Activated T-helper 9 cell treated with anti-CD3 and anti-CD28 coated beads, Interleukin-2, amount 50 U/mL, for 16 hours (primary cell): ENCODE data around the gene CEP295NL.
A peak's percentile ranks its signal among the peaks of the same experiment; 100 is the strongest.

Source experiments
- DNase-seq: peaks from one replicate; pipeline ENCODE4 v3.0.0-alpha.2; 2020; ENCODE audit warnings: low read depth

CEP295NL gene

DNA sequence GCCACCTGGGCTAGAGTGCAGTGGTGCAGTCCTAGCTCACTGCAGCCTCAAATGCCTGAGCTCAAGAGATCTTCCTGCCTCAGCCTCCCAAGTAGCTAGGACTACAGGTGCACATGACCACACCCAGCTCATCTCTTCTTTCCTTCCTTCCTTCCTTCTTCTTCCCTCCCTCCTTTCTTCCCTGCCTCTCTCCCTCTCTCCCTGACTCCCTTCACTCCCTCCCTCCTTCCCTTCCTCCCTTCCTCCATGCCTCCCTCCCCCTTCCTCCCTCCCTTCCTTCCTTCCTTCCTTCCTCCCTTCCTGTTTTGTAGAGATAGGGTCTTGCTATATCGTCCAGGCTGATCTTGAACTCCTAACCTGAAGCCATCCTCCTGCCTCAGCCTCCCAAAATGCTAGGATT lies 38.9 kb downstream of the CEP295NL start:
- no peak for DNase-seq

DNA sequence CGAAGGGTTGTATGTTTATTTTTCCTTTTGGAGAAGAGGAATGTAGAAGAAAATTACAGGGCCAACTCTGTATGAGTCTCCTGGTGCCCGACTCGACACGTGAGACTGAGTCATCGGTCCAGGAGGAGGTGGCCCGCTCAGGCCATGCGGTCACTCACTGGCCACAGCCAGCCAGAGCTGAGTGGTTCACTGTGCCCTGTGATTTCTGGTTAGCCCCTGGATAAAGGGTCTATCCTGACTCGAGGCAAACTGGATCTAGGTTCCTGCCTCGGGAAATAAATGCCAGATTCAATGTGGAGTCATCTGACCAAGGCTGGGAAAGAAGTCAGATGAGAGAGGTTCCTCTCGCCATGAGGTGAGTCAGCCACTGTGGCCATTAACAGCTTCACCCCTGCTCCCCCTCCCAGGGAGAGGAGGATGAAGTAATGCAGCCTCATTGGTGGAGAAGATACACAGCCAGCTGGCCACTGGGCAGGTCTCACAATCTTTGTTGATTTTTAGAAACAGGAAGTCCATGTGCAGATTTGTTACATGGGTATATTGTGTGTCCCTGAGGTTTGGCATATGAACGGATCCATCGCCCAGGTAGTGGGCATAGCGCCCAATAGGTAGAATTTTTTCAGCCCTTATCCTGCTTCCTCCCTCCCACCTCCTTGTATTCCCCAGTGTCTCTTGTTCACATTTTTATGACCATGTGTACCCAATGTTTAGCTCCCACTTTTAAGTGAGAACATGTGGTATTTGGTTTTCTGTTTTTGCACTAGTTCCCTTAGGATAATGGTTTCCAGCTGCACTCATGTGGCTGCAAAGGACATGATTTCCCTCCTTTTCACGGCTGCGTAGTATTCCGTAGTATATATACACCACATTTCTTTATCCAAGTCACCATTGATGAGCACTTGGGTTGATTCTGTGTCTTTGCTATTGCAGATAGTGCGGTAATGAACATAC lies 40.7 kb downstream of the CEP295NL start:
- no peak for DNase-seq

DNA sequence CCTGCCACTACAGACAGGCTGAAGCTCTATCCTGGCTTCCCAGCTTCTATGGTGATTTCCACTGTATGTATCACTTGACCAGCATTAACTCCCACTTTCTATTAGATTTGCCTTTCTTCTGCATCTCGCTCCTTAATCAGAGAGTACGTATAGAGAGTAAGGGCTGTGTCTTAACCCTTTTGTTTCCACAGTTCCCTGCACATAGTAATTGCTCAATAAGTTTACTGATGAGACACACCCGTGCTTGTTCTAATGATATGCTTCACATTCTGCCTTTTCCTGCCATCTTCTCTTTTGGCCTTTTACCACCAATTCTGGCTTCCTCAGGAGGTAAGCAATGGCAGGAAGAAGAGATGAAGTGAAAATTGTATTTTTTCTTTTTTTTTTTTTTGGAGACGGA lies 41.8 kb downstream of the CEP295NL start:
- DNase-seq = no peak

DNA sequence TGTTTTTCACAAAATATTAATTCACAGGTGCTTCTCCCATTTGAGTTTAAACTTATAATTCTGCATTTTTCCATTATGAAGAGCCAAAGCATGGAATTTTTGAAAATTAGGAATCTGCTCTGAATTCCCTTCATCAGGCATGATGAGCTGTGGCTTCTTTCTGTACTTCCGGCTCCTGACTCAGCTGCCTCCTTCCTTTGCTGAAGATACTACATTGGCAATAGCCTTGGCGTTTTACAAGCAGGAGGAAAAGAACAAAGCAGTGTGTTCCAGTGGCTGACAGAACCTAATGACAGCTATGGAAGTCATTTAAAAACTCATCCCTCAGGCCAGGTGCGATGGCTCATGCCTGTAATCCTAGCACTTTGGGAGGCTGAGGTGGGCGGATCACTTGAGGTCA lies 44.0 kb downstream of the CEP295NL start:
- DNase-seq = no peak

DNA sequence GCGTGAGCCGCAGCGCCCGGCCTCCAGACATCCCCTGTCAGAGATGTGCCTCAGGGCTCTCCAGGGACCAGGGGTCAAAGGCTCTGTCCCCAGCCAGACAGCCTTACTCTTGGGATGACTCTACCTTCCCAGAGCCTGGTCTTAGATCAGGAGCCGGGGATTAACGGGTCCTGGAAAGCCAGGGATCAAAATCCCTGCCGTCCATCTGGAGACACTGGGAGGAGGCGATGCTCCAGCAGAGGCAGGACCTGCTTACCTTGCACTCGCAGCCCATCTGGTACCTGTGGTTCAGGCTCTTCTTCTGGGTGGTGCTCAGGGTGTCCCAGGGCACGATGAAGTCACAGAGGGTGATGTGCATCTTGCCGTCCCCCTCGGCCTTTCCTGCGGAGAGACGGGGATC lies 45.7 kb downstream of the CEP295NL start:
- DNase-seq = no peak

DNA sequence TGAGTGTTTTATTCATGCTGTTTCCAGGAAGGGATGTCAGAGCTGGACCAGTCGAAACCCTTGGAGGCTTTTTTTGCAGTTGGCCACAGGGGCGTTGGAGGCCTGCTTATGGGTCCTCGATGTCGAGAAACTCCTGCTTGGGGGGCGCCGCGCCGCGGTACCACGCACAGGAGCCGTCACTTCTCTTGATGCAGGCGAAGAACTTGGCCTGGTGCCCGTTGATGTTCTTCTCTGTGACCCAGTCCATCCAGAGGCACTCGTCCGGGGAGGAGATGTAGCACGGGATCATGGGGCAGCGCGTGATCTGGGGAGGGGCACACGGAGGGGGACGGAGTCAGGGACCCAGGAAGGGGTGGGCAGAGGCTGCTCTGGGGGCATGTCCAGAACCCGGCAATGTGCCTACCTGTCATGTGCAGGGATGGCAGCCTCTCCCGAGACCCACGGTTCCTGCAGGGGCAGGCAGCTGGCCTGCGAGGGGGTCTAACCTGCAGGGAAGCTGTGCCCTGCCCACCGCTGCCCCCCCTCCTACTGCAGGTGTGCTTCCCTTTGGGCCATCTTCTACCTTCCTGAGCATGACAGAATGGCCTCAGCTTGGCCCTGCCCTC lies 47.3 kb downstream of the CEP295NL start:
- no peak for DNase-seq

DNA sequence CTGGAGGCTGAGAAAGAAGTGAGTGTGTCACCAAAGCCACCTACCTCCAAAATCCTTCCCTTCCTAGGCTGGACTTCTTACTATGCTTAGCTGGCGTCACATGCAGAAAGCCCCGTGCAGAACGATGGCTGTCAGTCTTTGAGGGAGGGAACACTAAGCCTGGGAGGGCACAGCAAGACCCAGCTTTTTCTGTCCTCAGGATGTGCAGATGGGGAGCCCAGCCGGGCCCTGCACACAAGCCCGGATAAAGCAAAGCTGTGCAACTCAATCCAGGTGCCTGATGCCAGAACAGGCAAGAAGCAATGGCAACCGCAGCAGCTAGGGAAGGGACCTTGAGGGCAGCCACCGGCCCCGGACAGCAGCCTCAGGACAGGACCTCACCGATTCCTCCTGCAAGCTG lies 48.5 kb downstream of the CEP295NL start:
- no peak for DNase-seq

DNA sequence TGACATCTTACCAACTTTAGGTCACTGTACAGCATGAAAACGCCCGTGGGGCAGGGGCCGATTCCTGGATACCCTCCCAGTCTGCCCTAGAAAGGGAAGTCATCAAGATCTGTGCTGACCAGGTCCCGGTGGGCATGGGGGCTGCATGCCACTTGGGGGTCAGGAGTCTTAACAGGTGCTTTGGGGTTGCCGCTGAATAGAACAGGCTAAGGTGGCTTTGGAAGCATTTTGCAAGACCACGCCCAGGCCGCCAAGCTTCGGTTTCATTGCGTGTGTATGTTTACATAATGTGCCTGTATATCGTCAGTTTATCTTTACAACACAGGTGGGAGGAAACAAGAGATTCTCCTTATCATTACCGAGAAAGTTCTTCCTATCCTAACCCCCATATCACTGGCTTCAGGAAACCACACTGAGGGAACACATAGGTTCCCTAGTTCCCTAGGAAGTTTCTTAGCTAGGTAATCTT lies 49.0 kb downstream of the CEP295NL start:
- DNase-seq = no peak

DNA sequence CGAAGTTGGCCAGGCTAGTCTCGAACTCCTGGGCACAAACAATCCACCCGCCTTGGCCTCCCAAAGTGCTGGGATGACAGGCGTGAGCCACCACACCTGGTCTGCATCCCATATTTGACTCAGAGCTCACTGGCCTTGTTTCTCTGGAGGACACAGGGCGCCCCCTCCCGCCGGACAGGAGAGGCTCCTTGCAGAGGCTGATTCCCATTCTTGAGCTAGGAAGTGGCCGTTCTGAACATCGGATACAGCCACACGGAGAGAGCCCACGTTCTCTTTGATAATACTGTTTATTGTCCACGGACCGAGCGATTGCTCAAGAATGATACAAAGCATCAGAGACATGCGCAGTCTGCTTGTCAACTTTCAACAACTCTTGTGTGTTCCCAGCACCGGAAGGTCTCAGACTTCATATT lies 50.3 kb downstream of the CEP295NL start:
- no peak for DNase-seq

DNA sequence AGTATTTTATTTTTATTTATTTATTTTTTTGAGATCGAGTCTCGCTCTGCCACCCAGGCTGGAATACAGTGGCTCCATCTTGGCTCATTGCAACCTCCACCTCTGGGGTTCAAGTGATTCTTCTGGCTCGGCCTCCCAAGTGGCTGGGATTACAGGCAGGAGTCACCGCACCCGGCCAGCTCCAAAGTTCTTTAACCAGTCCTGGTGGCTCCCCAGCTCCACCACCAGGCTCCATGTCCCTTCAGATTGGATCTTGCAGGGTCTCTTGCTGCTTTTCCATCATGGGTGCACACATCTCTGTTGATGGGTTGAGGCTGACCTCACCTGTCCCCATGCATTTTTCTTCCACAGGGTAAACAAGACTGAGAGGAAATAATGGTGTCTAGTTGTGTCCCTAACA lies 54.0 kb downstream of the CEP295NL start:
- no peak for DNase-seq

DNA sequence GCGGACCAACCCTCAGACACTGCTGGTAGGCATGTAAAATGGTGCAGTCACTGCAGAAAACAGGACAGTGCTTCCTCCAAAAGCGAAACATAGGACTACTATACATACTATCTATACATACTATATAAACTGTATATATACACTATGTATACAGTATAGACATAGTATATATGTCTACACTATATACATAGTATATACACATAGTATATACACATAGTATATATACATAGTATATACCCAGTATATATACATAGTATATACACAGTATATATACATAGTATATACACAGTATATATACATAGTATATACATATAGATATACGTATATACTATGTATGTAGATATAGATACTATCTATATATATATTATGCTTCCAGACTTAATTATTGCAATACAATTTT lies 55.9 kb downstream of the CEP295NL start:
- DNase-seq = no peak

DNA sequence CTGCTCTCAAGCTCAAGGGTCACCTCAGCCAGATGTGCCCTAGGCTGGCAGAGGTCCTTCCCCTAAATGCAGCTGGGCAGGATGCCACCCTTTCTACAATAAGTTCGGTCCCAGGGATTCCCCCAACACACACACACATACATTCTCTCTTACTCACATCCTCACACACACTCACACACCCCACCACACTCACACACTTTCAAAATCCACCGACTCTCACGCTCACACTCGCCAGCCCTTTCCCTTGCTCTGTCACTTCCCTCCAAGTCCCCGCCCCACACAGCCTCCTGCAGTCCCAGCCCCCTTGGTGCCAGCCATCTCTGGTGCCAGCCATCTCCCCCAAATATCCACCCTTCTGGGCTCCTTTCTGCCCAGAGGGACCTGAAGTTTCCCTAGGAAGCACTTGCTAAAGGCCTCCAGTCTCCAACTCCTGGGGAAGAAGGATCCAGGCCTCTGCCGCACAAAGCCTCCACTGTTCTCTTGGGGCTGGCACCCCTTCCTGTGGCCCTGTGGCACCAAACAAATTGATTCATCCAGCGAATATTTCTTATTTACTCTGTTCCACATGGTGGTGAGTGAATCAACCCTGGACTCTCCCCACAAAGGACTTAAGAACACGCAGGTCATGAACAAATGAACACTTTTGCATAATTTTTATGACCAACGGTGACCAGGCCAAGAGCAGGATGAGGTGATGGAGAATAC lies 58.5 kb downstream of the CEP295NL start:
- DNase-seq = no peak

DNA sequence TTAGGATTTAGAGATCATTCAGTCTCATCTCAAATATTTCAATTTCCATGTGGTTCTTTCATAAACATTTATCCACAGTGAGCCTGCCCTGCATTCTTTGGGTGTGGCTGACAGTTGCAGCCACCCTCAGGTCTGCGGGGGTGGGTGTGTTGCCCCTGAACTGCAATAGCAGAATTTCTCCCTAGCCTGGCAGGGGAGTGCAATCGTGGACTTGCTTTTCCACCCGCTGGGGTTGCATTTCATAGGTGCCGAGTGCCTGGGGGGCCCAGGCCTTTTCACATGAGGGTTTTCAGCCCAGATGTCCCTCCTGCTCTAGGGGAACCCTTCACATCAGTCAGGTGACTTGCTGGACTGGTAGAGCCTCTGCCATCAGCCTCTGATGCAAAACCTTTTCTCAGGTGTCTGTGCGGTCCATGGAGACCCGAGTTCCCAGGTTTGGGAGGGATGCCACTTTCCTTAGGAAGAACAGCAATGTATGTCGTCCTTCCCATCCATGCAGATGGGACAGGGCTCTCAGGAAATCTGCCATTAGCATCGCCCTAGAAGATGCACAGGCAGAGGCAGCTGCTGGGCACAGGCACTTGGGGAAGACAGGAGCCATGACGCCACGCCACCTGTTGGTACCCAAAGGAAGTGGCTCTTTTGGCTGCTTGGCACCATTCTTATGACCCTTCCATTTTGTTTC lies 60.0 kb downstream of the CEP295NL start:
- DNase-seq = peak; percentile 44

DNA sequence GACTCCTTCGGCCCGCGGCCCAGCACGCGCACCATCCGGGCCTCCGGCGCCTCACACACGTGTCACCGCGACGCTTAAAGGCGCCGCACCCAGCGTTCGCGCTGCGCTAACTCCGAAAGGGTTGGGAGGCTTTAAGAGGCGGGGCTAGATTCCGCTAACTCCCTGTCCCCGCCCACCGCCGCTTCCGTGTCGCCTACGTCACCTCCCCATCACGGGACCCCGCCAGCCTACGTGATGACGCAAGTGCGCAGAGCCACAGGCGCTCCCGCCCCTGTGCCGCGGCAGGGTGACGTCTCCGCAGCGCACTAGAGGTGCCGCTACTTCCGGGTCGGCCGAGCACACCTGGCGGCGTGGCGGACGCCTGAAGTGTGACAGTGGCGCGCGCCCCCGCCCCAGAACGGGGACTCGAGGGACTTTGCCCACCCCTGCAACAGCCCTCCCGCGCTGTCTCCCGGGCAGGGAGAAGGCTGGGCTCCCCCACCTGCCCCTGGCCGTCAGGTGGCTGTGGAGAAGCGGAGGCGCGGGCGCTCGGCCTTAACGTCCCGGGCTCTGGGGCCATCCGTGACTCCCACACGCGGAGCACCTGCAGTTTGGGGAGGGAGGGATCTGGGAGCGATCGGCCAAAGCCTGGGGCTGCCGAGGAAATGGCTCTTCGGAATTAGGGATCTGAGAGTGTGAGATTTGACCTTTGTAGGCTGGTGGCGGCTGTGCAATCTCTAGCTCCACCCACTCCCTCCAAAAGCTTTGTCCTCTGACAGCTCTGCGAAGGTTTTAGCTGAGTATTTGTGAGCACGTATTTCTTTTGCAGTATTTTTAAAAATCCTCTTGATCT lies 62.0 kb downstream of the CEP295NL start, which contains the start of gene USP36:
TSS of gene USP36 (minus strand) at position 35 of the 832 bp plus-strand sequence. CDS start 4,451 bp downstream, outside the sequence.
- peak; percentile 100 for DNase-seq
